ENCODE data around the gene SIRPD.

SIRPD gene

DNA sequence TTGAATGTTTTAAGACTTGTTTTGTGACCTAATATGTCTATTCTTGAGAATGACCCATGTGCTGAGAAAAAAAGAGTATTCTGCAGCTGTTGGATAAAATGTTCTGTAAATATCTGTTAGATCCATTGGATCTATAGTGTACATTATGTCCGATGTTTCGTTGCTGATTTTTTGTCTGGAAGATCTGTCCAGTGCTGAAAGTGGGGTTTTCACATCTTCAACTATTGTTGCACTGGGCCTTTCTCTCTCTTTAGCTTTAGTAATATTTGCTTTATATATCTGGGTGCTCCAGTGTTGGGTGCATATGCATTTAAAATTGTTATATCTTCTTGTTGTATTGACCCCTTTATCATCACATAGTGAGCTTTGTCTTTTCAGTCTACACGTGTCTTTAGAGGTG is 60.6 kb downstream of the SIRPD start:
- H3K4me3 ChIP-seq (ENCODE audit: low read length) = no peak overlapping the region
- DNase-seq (ENCODE audit: low read depth) = no peak
- TF ChIP-seq, protein P1, sequence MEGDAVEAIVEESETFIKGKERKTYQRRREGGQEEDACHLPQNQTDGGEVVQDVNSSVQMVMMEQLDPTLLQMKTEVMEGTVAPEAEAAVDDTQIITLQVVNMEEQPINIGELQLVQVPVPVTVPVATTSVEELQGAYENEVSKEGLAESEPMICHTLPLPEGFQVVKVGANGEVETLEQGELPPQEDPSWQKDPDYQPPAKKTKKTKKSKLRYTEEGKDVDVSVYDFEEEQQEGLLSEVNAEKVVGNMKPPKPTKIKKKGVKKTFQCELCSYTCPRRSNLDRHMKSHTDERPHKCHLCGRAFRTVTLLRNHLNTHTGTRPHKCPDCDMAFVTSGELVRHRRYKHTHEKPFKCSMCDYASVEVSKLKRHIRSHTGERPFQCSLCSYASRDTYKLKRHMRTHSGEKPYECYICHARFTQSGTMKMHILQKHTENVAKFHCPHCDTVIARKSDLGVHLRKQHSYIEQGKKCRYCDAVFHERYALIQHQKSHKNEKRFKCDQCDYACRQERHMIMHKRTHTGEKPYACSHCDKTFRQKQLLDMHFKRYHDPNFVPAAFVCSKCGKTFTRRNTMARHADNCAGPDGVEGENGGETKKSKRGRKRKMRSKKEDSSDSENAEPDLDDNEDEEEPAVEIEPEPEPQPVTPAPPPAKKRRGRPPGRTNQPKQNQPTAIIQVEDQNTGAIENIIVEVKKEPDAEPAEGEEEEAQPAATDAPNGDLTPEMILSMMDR (conservative IDR thresholded peaks at IDR 0.05; ENCODE audit: low read length) = no peak

DNA sequence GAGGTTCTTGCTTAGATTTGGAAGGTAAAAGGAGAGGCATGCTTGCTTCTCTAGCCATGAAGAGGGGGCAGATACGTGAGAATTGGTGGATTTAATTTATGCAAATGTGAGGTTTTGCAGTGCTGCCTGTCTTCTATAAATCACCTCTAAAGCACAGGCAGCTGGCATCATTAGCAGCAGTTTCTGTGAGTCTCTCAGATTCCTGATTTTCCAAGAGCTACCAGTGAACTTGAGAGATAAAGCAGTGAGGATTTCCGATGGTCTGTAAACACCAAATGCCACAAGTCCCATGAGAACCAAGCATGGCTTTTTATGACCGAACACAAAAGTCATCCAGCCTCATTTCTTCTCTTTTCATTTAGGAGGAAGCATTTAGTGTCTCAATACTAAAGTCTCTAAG is 63.1 kb downstream of the SIRPD start:
- no peak for DNase-seq (ENCODE audit: low read depth)
- H3K4me3 ChIP-seq (ENCODE audit: low read length) = no peak overlapping the region
- TF ChIP-seq, protein P1 (conservative IDR thresholded peaks at IDR 0.05; ENCODE audit: low read length) = no peak

DNA sequence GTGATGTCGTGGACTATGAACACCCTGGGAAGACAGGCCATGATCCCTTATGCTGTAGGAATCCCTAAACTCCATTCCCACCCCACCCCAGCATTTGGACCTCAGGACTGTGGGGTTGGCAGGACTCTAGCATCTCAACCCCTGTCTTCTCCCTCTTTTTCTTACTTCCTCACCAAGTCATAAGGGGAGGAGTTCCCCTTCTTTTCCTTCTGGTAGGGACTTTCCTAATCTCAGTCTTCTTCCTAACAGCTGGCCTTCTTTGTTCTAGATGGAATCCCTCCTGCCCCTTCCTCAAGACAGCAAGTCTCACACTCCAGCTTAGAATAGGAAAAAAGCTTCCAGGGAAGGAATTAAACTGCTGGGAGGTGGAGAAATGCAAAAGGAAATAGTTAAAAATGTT is 64.0 kb downstream of the SIRPD start:
- no peak for DNase-seq (ENCODE audit: low read depth)
- TF ChIP-seq, protein P1 (conservative IDR thresholded peaks at IDR 0.05; ENCODE audit: low read length) = no peak
- H3K4me3 ChIP-seq (ENCODE audit: low read length) = no peak overlapping the region

DNA sequence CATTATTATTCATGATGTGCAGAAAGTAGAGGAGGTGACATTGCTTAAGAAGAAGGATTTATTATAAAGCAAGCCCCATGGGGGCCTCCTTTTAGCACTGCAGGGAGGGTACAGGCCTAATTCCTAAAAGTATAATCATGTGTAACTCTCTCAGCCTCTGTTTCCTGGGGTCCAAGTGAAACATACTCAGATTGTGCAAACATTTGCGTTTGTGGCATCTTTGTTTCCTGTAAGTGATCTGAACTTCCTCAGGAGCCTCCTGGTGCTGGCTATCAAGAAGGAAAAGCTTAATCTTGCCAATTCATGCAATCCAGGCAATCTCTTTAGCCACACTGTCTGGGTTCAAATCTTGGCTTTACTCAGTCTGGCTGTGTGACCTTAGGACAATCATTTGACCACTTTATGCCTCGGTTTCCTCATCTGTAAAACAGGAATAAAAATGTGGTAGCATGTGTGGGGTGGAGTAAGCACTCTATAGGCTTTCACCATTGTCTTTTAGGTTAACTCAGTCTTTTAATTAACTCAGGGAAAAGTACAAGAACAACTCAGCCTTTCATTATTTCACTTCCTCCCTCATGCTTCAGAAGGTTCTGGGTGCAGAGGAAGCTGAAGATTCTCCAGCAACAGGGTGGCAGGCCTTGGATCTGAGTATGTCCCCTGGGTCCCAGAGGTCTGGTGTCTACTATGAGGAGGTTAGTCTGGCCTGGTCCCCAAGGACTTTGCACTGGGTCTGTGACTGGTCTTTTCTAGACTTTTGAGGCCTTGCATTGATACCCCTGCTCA is 65.5 kb downstream of the SIRPD start:
- TF ChIP-seq, protein P1 (conservative IDR thresholded peaks at IDR 0.05; ENCODE audit: low read length) = no peak
- DNase-seq (ENCODE audit: low read depth) = no peak

DNA sequence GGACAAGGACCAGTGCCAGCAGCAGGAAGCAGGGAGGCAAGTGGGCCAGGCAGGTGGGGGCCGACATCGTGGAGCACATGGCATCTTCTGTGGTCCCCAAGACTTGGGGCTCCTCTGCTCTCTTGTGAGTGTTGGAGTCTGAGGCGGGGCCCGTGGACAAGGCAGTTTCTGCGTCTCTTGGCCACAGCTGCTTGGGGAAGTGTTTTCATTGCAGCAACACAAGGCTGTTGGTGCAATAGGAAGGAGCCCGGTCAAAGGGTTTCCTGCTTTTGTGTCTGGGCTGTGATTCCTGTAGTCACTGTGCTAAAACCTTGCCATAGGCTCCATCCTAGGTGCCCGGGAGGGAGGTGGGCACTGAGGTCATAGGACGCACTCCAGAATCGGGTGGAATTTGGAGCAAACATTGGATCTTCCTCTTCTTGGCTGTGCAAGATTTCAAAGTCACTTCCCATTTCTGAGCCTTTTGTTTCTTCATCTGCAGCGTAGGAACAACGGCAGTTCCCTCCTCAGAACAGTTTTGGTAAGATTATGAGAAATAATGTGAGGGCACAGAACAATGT is 66.1 kb downstream of the SIRPD start, which contains the start of gene SIRPB2:
Gene SIRPB2, minus strand, starts transcription at position 140 of the 560 bp plus-strand sequence. Its CDS starts 61 bp downstream, at position 79.
- DNase-seq (ENCODE audit: low read depth) = no peak
- TF ChIP-seq, protein P1 (conservative IDR thresholded peaks at IDR 0.05; ENCODE audit: low read length) = no peak
- no peak within 1 kb of the TSS for H3K4me3 ChIP-seq (ENCODE audit: low read length)

More for the DNA sequence above, 65.5 kb downstream of the SIRPD start:
- H3K4me3 ChIP-seq (ENCODE audit: low read length) = no peak overlapping the region

DNA sequence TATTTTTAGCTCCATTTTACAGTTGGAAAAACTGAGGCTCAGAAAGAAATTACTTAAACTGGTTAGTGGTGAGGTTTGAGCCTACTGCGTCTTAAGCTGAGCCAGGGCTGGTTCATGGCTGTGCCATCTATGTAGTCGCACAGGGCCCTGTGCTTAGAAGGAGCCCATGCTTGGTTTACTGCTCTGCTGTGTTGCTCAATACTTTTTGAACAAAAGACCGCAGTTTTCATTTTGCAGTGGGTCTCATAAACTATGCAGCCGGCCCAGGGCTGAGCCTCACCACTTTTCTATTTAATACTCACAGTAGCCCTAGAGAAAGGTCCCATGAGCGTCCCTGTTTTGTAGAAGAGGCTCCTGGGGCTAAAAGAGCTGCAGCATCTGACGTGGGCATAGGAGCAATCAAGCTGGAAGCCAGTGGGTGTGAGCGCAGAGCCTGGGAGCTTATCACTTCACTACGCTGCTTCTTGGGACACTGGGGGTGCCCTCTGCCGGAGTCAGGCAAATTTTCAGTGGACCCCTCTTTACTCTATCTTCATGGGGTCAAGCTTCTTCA is 66.8 kb downstream of the SIRPD start:
- no peak overlapping the region for H3K4me3 ChIP-seq (ENCODE audit: low read length)
- no peak for DNase-seq (ENCODE audit: low read depth)
- TF ChIP-seq, protein P1 (conservative IDR thresholded peaks at IDR 0.05; ENCODE audit: low read length) = no peak
